Middle frontal gyrus (tissue), 1 donor: Measurements from ENCODE around the gene PRKAR1A.

Experiments used
- DNase-seq: peaks from one replicate; pipeline ENCODE4 v3.0.0-alpha.2; 2015; ENCODE audit warnings: low spot score; ENCODE audit errors: extremely low spot score

Gene PRKAR1A

DNA sequence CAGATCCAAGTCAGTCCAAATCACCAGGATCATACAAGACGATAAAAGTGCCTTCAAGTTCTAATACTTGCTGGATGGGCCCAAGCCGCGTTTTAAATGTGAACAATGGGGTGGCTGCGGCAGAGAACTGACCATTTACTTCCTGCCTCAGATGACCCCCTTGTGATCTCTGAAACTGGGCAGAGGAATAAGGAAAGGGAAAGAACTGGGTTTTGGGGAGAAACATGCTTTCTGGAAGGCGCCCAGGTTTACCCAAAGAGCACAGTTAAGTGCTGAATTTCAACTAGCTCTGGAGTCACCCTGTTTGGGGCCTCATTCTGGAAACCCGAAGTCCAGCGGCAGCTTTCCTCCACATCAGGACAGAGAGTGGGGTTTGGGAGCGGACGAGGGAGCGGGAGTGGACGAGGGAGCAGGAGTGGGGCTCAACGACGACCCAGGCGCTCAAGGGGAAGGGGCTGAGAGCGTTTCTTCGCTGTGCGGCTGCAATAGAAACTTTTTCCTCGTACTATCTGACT, 87.4 kb downstream of the PRKAR1A start:
- no peak for DNase-seq

DNA sequence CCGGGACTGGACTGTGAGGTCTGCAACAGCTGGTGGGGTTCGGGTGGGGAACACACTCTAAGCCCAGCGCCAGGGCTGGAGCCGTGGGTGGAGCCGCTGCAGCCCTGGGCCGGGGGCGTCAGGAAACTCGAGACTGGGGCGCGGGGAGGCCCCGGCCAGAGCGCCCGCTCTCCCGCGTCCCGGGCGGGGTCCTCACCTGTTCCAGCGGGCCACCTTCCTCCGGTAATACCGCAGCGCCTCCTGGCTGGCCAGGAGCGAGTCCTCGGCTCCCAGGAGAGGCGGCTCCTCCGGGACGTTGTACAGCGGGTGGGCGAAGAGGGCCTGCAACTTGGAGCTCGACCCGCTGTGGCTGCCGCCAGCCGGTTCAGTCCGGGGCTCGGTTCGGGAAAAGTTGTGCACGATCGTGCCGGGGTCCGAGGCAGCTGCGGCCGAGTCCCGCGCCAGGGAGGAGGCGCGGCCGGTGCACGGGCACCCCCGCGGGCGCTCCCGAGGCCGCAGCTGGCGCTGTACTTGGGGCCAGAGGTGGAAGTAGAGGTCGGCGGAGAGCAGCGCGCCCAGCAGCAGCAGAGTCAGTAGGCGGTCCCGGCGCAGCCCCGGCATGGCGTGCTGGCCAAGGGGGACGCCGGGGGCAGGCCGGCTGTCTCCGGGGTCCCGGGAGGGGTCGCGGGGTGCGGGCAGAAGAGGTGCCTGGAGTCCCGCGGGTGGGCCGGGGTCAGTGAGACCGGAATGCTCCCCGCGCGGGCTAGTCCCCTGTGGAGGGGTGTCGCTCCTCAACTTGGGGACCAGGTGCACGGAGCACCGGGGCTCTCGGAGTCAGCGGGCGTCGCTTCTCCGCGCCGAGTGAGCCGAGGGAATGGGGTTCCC, 88.1 kb downstream of the PRKAR1A start:
- no peak for DNase-seq
